H4 (cell line): ENCODE measurements around the gene CMPK2. TPM values are rescaled to one million over a fixed set of nuclear protein-coding genes. Genes with fewer than 3 reads are reported as not detected.
A peak's percentile ranks its signal among the peaks of the same experiment; 100 is the strongest.

Experiments used
- DNase-seq: peaks from one replicate; pipeline ENCODE4 v3.0.0-alpha.2; 2015; ENCODE audit warnings: low spot score
- total RNA-seq: library from RNA; depleted of rRNA; stranded (reverse); fragments of >200 nt; shearing (Covaris generic); gene quantifications from 2 replicates; pipeline ENCODE4 v1.2.3, GENCODE V29; 2014

CMPK2 gene
- total RNA-seq, 1 experiment from 2014 or later = 4.8 TPM

DNA sequence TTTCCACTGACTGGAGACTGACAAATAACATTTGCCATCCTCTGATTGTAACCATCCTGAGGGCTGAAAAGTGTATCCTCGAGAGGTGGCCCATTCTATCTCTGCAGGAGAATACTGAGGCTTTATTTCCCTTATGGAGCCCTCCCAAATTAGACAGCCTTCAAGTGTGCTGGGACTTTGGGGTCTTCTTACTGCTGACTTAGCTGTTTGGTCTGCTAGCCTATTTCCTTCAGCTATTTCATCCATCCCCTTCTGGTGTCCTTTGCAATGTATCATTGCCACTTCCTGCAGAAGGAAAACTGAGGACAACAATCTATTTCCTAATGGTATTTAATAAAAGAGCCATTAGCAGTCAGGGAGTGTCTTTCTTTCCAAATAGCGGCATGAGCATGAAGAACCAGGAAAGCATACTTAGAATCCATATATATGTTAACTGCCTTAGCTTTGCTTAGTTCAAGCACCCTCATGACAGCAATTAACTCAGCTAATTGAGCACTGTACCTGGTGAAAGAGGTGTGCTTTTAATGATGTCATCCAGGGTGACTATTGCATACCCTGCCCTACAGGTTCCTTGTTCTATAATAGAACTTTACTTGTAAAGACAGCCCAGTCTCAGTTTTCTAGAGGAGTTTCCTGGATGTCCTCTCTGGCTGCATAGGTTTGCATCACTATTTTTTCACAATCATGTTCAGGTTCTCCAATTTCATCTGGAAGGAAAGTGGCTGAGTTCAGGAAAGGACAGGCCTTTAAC, 24.0 kb downstream of the CMPK2 start:
- no peak for DNase-seq

- DNase-seq = no peak
These were observed 26.9 kb downstream of the CMPK2 start for GRCh38 chr2:6838673-6839319.

DNA sequence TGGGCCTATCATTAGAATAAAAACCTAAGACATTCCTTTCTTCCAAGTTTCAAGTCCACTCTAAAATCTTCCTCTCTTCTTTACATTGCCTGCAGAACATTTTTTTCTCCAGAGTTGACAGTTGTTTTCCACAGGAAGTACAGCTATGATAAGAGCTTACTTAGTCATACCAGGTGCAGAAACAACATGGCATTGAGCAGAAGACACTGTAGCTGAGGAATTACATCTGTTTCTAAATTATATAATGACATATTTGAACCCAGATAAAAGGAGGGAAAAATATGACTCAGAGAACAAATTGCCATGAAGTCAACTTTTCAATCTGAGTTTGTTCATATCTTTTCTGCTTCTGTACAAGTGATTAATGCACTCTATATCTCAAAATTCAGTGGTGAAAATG, 30.2 kb downstream of the CMPK2 start:
- no peak for DNase-seq

- DNase-seq = no peak
These were observed 31.5 kb downstream of the CMPK2 start for GRCh38 chr2:6834163-6834562.

DNA sequence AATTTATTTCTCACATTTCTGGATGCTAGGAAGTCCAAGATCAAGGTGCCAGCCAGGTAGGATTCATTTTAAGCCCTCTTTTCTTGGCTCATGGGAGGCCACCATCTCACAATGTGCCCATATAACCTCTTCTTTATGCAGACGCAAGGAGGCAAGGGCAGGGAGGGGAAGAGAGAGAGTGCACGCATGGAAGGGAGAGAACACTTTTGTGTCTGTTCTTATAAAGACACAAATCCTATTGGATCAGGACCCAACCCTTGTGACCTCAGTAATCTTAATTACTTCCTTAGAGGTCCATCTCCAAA, 32.5 kb downstream of the CMPK2 start:
- DNase-seq = no peak

DNA sequence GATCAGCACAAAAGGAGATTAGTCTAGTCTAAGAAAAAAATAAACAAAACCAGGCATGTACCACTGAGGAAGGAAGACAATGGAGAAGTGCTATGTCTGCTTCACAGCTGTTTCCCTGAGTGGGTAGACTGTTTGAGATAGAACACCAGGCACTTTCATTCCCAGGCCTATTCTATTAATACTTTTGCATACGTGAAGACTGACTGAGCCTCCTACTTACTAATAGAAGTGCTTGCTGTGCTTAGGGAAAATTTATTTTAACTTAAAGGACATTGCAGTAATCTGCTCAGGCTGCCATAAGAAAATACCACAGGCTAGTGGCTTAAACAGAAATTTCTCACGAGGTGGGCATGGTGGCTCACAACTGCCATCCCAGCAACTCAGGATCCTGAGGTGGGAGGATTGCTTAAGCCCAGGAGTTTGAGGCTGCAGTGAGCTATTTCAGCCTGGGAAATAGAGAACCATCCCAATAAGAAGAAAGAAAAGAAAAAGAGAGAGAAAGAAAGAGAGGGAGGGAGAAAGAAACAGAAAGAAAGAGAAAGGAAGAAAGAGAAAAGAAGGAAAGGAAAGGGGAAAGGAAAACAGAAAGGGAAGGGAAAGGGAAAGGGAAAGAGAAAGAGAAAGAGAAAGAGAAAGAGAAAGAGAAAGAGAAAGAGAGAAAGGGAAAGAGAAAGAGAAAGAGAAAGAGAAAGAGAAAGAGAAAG, 33.0 kb downstream of the CMPK2 start:
- no peak for DNase-seq

DNA sequence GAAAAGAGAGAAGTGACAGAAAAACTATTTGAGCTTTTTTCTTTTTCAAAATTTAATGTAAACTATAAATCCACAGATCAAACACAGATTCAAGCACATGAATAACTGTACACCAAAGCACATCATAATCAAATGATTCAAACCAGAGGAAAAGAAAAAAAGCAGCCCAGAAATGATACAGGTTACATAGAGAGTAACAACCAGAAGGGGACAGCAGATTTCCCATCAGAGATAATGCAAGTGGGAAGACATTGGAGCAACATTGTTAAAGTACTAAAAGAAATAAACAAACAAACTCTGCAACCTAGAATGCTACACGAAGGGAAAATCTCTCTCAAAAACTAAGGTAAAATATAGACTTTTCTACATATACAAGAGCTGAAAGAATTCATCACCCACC, 34.5 kb downstream of the CMPK2 start:
- no peak for DNase-seq

GRCh38 chr2:6828299-6828584, 37.5 kb downstream of the CMPK2 start:
- DNase-seq = peak; percentile 29

- DNase-seq = no peak
These were observed 38.0 kb downstream of the CMPK2 start for GRCh38 chr2:6827566-6828298.

DNA sequence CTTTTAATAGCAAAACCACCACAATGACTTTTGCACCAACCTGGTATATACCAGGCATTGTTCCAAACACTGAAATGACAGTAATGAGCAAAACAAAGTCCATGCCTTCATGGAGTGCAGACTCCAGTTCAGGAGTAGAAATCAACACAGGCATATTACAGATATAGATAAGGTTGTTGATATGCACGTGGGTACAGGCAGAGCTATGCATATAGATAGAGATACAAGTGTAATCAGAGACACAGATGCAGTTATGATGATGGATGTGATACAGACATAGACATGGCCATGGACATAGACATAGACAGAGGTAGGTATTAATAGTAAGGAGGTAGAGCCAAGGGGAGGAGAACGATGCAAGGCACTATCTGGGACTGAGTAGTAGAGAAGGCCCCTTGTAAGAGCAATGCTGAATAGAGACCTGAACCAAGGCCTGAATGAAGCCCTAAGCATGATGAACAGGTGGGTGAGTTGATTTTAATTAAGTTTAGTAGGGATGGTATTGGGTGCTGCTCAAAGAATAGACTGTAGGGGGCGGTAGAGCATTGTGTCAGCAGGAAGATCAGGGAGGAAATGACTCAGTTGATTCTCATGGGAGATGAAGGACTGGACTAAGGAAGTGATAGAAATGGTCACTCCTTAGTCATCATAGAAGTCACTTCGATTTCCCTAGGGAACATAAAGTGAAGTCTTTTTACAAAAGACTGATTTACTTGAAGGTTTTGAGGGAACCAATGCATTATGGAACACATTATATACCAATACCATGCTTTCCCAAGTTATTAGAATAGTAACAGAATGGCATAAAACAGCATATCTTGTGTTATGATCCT, 39.4 kb downstream of the CMPK2 start:
- DNase-seq = peak; percentile 64

DNA sequence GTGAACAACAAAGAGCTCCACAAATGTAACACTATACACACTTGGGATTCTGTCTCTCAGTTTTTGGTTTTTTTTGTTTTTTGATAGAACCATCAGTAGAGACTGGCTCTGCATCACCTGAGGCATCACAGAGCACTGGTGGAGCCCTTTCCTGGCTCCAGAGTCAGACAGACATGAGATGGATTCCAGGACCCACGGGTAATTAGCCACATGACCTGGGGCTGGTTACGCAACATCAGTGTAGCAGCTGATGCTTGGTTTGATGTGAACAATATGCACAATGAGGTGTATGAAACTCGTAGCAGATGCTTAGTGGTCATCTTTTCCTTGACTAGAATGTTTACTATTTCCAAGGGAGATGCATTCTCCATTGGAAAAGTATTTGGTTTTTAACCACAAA, 40.7 kb downstream of the CMPK2 start:
- peak; percentile 34 for DNase-seq

- no peak for DNase-seq
These were observed 42.6 kb downstream of the CMPK2 start for GRCh38 chr2:6823111-6823510.

GRCh38 chr2:6822406-6822805, 43.3 kb downstream of the CMPK2 start:
- no peak for DNase-seq

DNA sequence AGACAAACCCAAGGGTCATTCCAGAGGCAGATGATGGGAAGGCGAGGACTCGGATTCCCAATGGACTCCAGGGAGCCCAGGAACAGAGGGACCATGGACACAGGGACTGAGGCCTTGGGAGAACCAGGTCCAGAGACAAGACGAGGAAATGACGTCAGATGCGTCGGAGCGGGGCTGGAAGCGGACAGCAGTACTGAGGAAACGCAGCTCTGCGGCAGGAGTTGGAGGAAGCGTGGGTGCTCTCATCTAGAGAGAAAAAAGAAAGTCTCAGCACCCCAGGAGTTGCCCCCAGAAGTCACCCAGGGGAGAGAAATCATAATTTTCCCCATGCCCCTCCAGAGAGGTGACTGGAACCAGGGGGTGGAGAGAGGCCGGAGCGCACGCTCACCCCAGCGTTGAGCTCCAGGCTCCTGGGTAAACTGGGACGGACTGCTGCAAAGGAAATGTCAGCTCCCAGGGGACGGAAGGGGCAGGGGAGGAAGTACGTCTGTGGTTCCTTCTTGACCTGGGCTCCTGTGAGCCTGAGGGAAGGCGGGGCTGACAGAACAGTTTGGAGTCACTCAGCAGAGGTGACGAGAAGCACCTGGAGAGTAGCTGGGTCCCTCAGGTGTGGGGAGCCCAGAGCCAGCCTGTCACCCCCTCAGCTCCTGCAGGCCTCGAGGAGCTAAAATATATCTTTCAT, 44.7 kb downstream of the CMPK2 start:
- no peak for DNase-seq

DNA sequence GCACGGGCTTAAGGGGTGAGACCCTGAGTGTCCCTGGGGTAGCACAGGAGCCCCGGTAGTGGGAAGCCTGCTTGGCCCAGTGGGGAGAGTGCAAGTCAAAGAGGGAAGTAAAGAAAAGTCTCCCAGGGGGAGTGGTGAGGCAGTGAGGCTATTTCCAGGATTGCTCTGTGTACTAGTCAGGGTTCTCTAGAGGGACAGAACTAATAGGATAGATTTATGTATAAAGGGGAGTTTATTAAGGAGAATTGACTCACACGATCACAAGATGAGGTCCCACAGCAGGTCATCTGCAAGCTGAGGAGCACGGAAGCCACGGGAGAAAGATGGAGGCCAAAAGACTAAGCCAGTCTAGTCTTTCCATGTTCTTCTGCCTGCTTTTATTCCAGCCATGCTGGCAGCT, 45.5 kb downstream of the CMPK2 start:
- DNase-seq = no peak

DNA sequence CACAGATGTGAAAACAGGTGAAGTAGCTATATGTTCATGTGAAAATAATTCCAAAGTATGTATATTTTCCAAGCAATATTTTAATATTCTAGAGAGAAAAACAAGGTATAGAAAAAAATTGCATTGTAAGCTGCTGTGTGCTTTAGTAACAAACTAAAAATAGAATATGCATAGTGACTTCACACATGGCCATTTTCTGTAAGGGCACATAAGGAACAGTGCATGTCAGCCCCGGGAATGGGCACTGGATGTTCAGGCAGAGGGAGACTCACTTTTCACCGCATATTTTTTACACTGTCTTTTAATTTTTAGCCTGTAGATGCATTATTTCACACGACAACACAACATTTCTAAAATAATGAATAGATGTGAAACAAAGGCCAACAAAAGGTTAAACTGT, 46.0 kb downstream of the CMPK2 start:
- no peak for DNase-seq

GRCh38 chr2:6818012-6818411, 47.7 kb downstream of the CMPK2 start:
- DNase-seq = no peak

DNA sequence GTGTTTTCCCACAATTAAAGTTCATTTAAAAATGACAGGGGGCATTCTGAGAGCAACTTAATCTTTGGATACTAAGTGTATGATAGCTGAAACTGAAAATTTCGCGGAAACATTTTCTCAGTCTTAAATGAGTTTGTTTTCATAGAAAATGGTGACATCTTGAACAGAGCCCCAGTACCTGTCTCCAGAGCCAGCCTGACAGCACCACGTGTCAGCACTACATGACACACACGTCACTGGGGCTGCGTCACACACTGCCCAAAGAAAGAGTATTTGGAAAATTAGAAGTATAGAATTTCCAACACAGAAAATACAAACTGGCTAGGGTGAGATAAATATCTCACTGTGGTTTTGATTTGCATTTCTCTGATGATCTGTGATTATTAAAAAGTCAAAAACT, 50.8 kb downstream of the CMPK2 start:
- DNase-seq = no peak

DNA sequence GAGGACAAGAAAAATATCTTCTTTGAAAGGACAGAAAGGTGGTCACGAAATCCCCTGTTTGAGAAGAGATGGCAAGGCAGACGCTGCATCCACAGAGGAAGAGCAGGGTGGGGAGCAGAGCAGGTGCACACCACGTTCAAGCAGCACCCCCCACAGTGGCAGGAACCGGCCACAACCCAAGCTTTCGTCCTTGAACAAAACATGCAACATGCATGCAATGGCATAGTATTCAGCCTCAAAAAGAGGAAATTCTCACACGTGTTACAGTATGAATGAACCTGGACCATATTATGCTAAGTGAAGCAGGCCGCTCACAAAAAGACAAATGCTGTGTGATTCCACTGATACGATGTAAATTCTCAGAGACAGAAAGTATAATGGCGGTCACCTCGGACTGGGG, 51.4 kb downstream of the CMPK2 start:
- no peak for DNase-seq

DNA sequence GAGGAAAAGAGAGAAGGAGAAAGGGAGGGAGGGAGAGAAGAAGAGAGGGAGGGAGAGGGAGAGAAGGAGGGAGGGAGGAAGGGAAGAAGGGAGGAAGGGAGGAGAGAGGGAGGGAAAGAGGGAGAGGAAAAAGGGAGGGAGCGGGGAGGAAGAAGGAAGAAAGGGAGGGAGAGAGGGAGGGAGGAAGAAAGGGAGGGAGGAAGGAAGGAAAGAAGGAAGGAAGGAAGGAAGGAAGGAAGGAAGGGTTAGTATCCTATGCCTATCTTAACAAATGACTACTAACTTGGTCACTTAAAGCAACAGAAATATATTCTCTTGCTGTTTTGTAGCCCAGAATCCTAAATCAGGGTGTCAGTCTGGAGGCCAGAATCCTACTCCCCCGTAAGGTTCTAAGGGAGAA, 52.1 kb downstream of the CMPK2 start:
- no peak for DNase-seq

GRCh38 chr2:6812857-6813530, 52.7 kb downstream of the CMPK2 start:
- DNase-seq = no peak
